ENCODE measurements around the gene ALDH3B1.

Gene ALDH3B1

GRCh38 chr11:68037411-68038225 is 27.5 kb downstream of the ALDH3B1 start:
- in situ Hi-C loops (cut with HindIII; ENCODE audit: low pct_unique_long_range_greater_than_20kb, low sequenced_read_pairs), result no loop called here
- no peak for DNase-seq (ENCODE audit: low read depth in 1 of 2, low spot score in 1 of 2)
- TF ChIP-seq JUND (IDR thresholded peaks at IDR 0.05; ENCODE audit: low read depth), result no peak

- in situ Hi-C loops (cut with HindIII; ENCODE audit: low pct_unique_long_range_greater_than_20kb, low sequenced_read_pairs), result no loop called here
- no peak for TF ChIP-seq JUND (IDR thresholded peaks at IDR 0.05; ENCODE audit: low read depth)
- DNase-seq (ENCODE audit: low read depth in 1 of 2, low spot score in 1 of 2), result peak in 1 of 2 experiments; percentile 57
Measured at GRCh38 chr11:68038226-68038717, 28.1 kb downstream of the ALDH3B1 start.

- DNase-seq (ENCODE audit: low read depth in 1 of 2, low spot score in 1 of 2), result peak; percentile 95 to 99
Measured at GRCh38 chr11:68038718-68039525, 28.8 kb downstream of the ALDH3B1 start, which contains the start of gene TCIRG1. TCIRG1 (plus strand) TSS chr11:68039025; CDS start chr11:68041272, 2,247 bp downstream.

GRCh38 chr11:68039526-68040086 is 29.5 kb downstream of the ALDH3B1 start:
- in situ Hi-C loops (cut with HindIII; ENCODE audit: low pct_unique_long_range_greater_than_20kb, low sequenced_read_pairs), result no loop called here
- DNase-seq (ENCODE audit: low read depth in 1 of 2, low spot score in 1 of 2), result no peak
- TF ChIP-seq JUND (IDR thresholded peaks at IDR 0.05; ENCODE audit: low read depth), result no peak

More at GRCh38 chr11:68038718-68039525, 28.8 kb downstream of the ALDH3B1 start, which contains the start of gene TCIRG1:
- in situ Hi-C loops (cut with HindIII; ENCODE audit: low pct_unique_long_range_greater_than_20kb, low sequenced_read_pairs), result no loop called here
- TF ChIP-seq JUND (IDR thresholded peaks at IDR 0.05; ENCODE audit: low read depth), result no peak

GRCh38 chr11:68040101-68040956 is 30.2 kb downstream of the ALDH3B1 start:
- in situ Hi-C loops (cut with HindIII; ENCODE audit: low pct_unique_long_range_greater_than_20kb, low sequenced_read_pairs), result no loop called here

GRCh38 chr11:68040957-68041591 is 30.9 kb downstream of the ALDH3B1 start:
- in situ Hi-C loops (cut with HindIII; ENCODE audit: low pct_unique_long_range_greater_than_20kb, low sequenced_read_pairs), result no loop called here
- no peak for TF ChIP-seq JUND (IDR thresholded peaks at IDR 0.05; ENCODE audit: low read depth)
- no peak for DNase-seq (ENCODE audit: low read depth in 1 of 2, low spot score in 1 of 2)

More at GRCh38 chr11:68040101-68040956, 30.2 kb downstream of the ALDH3B1 start:
- DNase-seq (ENCODE audit: low read depth in 1 of 2, low spot score in 1 of 2), result peak in 1 of 2 experiments; percentile 53
- no peak for TF ChIP-seq JUND (IDR thresholded peaks at IDR 0.05; ENCODE audit: low read depth)

GRCh38 chr11:68041617-68042218 is 31.6 kb downstream of the ALDH3B1 start:
- in situ Hi-C loops (cut with HindIII; ENCODE audit: low pct_unique_long_range_greater_than_20kb, low sequenced_read_pairs), result no loop called here
- TF ChIP-seq JUND (IDR thresholded peaks at IDR 0.05; ENCODE audit: low read depth), result no peak
- DNase-seq (ENCODE audit: low read depth in 1 of 2, low spot score in 1 of 2), result no peak

GRCh38 chr11:68042219-68043028 is 32.3 kb downstream of the ALDH3B1 start:
- no peak for TF ChIP-seq JUND (IDR thresholded peaks at IDR 0.05; ENCODE audit: low read depth)
- in situ Hi-C loops (cut with HindIII; ENCODE audit: low pct_unique_long_range_greater_than_20kb, low sequenced_read_pairs), result no loop called here

GRCh38 chr11:68043029-68043348 is 32.9 kb downstream of the ALDH3B1 start:
- no peak for TF ChIP-seq JUND (IDR thresholded peaks at IDR 0.05; ENCODE audit: low read depth)
- in situ Hi-C loops (cut with HindIII; ENCODE audit: low pct_unique_long_range_greater_than_20kb, low sequenced_read_pairs), result no loop called here
- no peak for DNase-seq (ENCODE audit: low read depth in 1 of 2, low spot score in 1 of 2)

More at GRCh38 chr11:68042219-68043028, 32.3 kb downstream of the ALDH3B1 start:
- DNase-seq (ENCODE audit: low read depth in 1 of 2, low spot score in 1 of 2), result no peak

GRCh38 chr11:68043349-68044144 is 33.4 kb downstream of the ALDH3B1 start:
- in situ Hi-C loops (cut with HindIII; ENCODE audit: low pct_unique_long_range_greater_than_20kb, low sequenced_read_pairs), result no loop called here
- DNase-seq (ENCODE audit: low read depth in 1 of 2, low spot score in 1 of 2), result no peak
- no peak for TF ChIP-seq JUND (IDR thresholded peaks at IDR 0.05; ENCODE audit: low read depth)
